HPDE6-E6E7 (cell line): Measurements from ENCODE around the gene NSD1.
A peak's percentile ranks its signal among the peaks of the same experiment; 100 is the strongest.
"Not testable (repeated sequence)": the region's sequence is repeated elsewhere in the genome, so short reads cannot be mapped to it uniquely, and the experiment has no call there.

ENCODE experiments used
- DNase-seq: peaks from one replicate; pipeline ENCODE4 v3.0.0; 2011; ENCODE audit warnings: missing footprints; ENCODE audit errors: extremely low spot score

NSD1 gene

GRCh38 chr5:177231479-177232250, 98.1 kb downstream of the NSD1 start:
- DNase-seq: no peak

DNA sequence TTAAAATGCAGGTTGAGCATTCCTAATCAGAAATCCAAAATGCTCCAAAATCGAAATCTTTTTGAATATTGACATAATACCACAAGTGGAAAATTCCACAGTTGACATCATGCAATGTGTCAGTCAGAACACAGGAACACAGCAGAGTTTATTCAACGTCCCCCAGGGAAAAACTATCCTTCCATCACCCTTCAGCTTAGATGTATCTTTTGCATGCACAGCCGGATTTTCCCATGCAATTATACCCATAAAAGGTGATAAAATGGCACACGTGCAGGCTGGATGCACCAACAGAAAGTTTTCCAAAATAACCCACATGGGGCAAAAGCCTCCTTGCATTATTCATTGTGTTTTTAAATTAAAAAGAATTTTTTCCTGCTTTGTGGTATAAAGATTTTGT, 98.8 kb downstream of the NSD1 start:
- no peak for DNase-seq

GRCh38 chr5:177232761-177233160, 99.2 kb downstream of the NSD1 start:
- no peak for DNase-seq

GRCh38 chr5:177233206-177233605, 99.6 kb downstream of the NSD1 start:
- no peak for DNase-seq

DNA sequence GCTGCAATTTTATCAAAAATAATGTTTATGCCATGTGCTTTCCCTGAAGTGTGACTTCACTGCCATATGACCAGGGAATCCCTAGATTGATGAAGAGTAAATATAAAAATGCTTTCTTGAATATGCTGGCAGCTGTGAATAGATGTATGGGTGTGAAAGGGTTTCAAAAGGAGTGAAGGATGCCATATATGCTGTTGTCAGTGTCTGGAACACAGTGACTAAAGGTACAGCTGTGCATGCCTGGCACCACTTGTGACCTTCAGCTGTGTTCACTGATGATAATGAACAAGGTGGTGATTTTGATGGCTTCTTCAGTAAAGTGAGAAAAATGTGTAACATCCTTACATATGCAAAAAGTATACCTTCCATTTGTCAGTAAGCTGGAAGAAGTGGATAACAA, 100.2 kb downstream of the NSD1 start:
- DNase-seq: no peak

GRCh38 chr5:177234841-177235240, 101.3 kb downstream of the NSD1 start:
- DNase-seq: no peak

DNA sequence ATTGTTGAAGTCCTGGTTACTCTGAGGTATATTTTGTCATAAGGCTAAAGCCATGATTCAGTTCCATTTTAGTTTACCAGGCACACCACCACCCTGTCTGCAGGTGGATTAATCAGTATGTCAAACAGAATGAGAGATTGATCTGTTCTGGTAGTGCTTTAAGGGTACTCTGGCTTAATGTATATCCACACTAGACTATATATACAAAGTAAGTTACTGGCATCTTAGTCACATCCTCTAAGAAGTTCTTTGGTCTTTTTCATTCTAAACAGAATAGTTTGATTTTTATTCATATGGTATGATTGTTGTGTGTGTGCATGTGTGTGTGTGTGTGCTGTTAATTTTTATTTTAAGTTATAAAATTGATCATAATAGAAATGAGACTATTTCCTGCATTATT, 108.2 kb downstream of the NSD1 start:
- DNase-seq: no peak

DNA sequence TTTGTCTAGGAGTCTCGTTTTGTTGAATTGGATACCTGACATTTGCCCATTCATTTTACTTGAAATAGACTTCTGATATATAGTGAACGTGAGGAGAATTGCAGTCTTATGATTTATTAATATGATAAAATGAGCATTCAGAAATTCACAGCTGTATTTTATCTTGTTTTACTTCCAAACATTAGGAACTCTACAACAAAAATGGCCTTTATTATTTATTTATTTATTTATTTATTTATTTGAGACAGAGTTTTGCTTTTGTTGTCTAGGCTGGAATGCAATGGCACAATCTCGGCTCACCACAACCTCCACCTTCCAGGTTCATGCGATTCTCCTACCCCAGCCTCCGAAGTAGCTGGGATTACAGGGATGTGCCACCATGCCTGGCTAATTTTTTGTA, 108.7 kb downstream of the NSD1 start:
- DNase-seq: no peak

- DNase-seq: no peak
Measured at GRCh38 chr5:177249761-177250537, 116.4 kb downstream of the NSD1 start.

DNA sequence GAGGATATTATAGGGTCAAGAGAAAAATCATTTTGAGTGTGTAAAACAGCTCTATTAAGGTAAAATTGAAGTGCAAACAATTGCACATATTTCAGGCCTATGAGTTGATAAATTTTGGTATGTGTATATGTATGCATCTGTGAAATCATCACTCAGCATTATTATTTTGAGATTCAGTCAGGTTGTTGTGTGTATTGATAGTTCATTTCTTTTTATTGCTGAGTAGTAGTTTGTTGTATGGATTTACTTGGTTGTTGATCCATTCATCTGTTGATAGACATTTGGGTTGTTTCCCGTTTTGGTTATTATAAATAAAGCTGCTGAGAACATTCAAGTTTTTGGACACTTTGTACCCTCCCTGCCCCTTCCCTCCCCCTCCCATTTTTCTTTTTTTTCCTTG, 119.7 kb downstream of the NSD1 start:
- DNase-seq: no peak

DNA sequence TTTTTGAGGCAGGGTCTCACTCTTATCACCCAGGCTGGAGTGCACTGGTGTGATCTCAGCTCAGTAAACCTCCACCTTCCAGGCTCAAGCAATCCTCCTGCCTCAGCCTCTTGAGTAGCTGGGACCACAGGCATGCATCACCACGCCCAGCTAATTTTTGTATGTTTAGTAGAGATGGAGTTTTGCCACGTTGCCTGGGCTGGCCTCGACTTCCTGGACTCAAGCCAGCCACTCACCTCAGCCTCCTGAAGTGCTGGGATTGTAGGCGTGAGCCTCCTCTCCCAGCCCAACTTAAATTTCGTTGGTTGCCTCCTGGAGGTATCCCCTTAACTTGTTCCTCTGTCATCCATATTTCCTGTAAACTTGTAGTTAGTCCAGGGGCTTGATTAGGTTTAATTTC, 122.7 kb downstream of the NSD1 start:
- no peak for DNase-seq

DNA sequence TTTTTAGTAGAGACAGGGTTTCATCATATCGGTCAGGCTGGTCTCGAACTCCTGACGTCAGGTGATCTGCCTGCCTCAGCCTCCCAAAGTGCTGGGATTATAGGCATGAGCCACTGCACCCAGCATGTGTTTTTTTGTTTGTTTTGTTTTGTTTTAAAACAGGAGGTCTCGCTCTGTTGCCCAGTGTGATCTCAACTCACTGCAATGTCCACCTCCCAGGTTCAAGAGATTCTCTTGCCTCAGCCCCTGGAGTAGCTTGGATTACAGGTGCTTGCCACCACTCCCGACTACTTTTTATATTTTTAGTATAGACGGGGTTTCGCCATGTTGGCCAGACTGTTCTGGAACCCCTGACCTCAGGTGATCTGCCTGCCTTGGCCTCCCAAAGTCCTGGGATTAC, 125.1 kb downstream of the NSD1 start:
- DNase-seq: not testable (repeated sequence)

- no peak for DNase-seq
Measured at GRCh38 chr5:177260961-177261360, 127.4 kb downstream of the NSD1 start.

- no peak for DNase-seq
Measured at GRCh38 chr5:177261510-177261909, 127.9 kb downstream of the NSD1 start.

- DNase-seq: no peak
Measured at GRCh38 chr5:177264178-177264577, 130.6 kb downstream of the NSD1 start.

DNA sequence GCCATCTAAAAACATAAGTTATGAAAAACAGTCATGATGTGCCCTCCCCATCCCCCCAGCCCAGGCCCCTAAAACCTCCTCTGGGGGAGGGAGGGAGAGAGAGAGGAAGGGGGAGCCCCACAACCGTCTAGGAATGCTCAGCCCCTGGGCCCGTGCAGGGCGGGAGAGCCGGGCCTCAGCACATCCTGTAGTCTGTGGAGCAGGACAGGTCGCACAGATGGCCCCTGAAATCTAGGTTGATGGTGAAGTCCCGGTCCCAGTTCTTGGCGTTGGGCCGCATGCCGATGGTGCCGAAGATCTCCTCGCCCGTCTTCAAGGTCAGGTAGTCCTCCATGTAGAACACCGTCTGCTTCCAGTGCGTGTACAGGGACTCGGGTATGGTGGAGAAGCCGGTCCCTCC, 131.8 kb downstream of the NSD1 start:
- DNase-seq: no peak

- no peak for DNase-seq
Measured at GRCh38 chr5:177269232-177269895, 135.8 kb downstream of the NSD1 start.

DNA sequence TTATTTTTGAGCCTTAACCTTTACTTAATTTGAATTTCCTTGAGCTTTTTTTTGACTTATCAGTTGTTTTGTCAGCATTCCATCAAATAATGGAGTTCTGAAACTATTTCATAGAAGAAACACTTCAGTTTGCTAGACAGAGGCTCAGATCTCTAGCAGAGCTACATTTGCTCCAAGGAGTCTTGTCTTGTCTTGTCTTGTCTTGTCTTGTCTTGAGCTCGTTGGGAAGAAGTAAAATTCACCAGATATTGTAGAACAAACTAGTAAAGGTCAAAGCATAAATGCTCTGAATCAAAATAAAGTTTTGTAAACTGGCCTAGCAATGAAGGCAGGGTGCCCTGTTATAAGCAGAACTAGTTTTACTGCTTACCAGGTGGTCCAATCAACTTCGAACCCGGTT, 136.4 kb downstream of the NSD1 start:
- DNase-seq: peak; percentile 38

DNA sequence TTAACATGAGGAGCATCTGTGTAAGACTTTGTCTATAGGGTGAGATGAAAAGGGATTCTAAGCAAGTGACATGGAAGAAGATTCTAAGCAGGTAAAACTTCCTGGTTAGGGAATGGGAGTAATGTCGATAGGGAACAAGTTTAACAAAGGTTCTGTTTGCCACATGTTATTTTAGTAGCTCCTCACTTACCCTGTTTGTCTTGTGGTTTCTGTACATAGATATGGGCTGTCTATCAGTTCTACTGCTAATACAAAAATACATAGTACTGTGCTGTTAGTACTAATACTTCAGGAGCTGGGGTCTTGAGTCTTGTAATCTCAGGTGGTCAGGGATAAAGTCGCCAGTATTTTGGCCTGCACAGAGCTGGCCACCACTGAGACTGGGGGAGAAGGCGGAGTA, 137.1 kb downstream of the NSD1 start:
- DNase-seq: no peak

GRCh38 chr5:177271113-177271512, 137.5 kb downstream of the NSD1 start:
- no peak for DNase-seq

- DNase-seq: no peak
Measured at GRCh38 chr5:177275883-177276282, 142.3 kb downstream of the NSD1 start.

DNA sequence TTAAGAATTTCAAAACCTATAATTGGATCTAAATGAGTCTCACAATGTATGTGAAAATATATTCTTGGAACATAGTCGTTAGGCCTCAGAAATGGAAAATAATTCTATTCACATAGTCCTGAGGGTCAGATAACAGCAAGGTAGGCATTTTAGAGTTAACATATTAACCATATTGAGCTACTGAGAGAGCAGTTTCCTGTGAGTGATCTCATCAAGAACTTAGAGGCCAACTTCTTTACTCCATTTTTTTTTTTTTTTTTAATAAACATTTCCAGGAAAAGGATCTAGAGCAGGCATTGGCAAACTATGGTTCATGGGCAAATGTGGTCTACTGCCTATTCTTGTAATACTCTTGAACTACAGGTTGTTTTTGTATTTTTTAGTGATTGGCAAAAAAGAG, 143.3 kb downstream of the NSD1 start:
- DNase-seq: no peak

GRCh38 chr5:177288191-177288590, 154.6 kb downstream of the NSD1 start:
- DNase-seq: no peak
